RWPE2 (cell line): Measurements from ENCODE around the gene FGD5.

Source experiments
- ATAC-seq: fragments of 200-7000 bp; cut with Tn5 transposase; 3 replicates; pipeline ENCODE4 v1.9.1; 2021; ENCODE audit warnings: low read depth
- DNase-seq: peaks from one replicate; pipeline ENCODE4 v3.0.0-alpha.2; 2020; ENCODE audit warnings: low spot score
- H3K27ac ChIP-seq: fragments of 450-650 bp; 2 replicates; pipeline ENCODE4 v1.5.1; 2017; ENCODE audit warnings: mild to moderate bottlenecking; ENCODE audit not compliant: poor library complexity, severe bottlenecking
- H3K27me3 ChIP-seq: fragments of 250-450 bp; sonication (Bioruptor Pico); 2 replicates; pipeline ENCODE4 v1.5.1; 2021; ENCODE audit warnings: mild to moderate bottlenecking, moderate library complexity; ENCODE audit not compliant: insufficient read depth, poor library complexity, severe bottlenecking
- H3K36me3 ChIP-seq: fragments of 250-450 bp; sonication (Bioruptor Pico); 2 replicates; pipeline ENCODE4 v1.5.1; 2020; ENCODE audit warnings: low read depth, mild to moderate bottlenecking, moderate library complexity
- H3K4me1 ChIP-seq: fragments of 250-450 bp; sonication (Bioruptor Pico); 2 replicates; pipeline ENCODE4 v1.5.1; 2021; ENCODE audit warnings: mild to moderate bottlenecking, moderate library complexity; ENCODE audit not compliant: insufficient read depth, poor library complexity, severe bottlenecking
- H3K4me3 ChIP-seq: fragments of 250-450 bp; sonication (Bioruptor Pico); 2 replicates; pipeline ENCODE4 v1.5.1; 2021; ENCODE audit warnings: mild to moderate bottlenecking, moderate library complexity; ENCODE audit not compliant: severe bottlenecking
- H3K9me3 ChIP-seq: fragments of 250-450 bp; sonication (Bioruptor Pico); 2 replicates; pipeline ENCODE4 v1.5.1; 2021; ENCODE audit warnings: mild to moderate bottlenecking, moderate library complexity; ENCODE audit not compliant: severe bottlenecking
- TF ChIP-seq, protein P1 (sequence below): fragments of 450-650 bp; IDR thresholded peaks from one replicate; pipeline ENCODE4 v1.5.1; 2017; ENCODE audit warnings: mild to moderate bottlenecking, moderate library complexity; ENCODE audit not compliant: poor library complexity, severe bottlenecking

FGD5 gene

GRCh38 chr3:14848906-14849305 is 30.1 kb downstream of the FGD5 start:
- Histone ChIP-seq H3K27ac (no peak overlapping the region), H3K4me1 (no peaks in the 10 kb centered on the region), H3K36me3 (no peaks in the 10 kb centered on the region), H3K27me3 (peaks cover 12% of the 10 kb centered on the region), H3K9me3 (no peaks in the 10 kb centered on the region), H3K4me3 (no peak overlapping the region)
- TF ChIP-seq, protein P1, sequence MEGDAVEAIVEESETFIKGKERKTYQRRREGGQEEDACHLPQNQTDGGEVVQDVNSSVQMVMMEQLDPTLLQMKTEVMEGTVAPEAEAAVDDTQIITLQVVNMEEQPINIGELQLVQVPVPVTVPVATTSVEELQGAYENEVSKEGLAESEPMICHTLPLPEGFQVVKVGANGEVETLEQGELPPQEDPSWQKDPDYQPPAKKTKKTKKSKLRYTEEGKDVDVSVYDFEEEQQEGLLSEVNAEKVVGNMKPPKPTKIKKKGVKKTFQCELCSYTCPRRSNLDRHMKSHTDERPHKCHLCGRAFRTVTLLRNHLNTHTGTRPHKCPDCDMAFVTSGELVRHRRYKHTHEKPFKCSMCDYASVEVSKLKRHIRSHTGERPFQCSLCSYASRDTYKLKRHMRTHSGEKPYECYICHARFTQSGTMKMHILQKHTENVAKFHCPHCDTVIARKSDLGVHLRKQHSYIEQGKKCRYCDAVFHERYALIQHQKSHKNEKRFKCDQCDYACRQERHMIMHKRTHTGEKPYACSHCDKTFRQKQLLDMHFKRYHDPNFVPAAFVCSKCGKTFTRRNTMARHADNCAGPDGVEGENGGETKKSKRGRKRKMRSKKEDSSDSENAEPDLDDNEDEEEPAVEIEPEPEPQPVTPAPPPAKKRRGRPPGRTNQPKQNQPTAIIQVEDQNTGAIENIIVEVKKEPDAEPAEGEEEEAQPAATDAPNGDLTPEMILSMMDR: no peak
- ATAC-seq (no peak), DNase-seq (no peak)

- no peak for DNase-seq
- peaks cover 13% of the 10 kb centered on the region for H3K27me3 ChIP-seq
- ATAC-seq: no peak
- H3K4me3 ChIP-seq: no peak overlapping the region
- H3K9me3 ChIP-seq: no peaks in the 10 kb centered on the region
- no peak overlapping the region for H3K27ac ChIP-seq
- TF ChIP-seq, protein P1: no peak
- no peaks in the 10 kb centered on the region for H3K4me1 ChIP-seq
- H3K36me3 ChIP-seq: no peaks in the 10 kb centered on the region
These were observed 31.0 kb downstream of the FGD5 start for GRCh38 chr3:14849638-14850230.

DNA sequence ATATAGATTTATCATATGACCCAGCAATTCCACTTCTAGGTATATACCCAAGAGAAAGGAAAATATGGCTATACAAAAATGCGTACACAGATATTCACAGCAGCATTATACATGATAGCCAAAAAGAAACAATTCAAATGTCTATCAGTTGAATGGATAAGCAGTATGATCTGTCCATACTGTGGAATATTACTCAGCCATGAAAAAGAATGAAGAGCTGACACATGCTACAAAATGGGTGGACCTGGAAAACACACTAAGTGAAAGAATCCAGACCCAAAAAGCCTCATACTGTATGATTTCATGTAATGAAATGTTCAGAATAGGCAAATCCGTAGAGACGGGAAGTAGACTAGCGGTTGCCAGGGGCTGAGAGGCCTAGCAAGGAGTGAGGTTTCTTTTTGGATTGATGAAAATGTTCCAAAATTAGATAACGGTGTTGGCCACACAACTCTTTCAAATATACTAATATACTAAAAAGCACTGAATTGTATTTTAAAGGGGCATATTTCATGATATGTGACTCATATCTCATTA is 33.4 kb downstream of the FGD5 start:
- Histone ChIP-seq H3K4me3 (no peak overlapping the region), H3K27ac (no peak overlapping the region), H3K4me1 (no peaks in the 10 kb centered on the region), H3K36me3 (no peaks in the 10 kb centered on the region), H3K9me3 (no peaks in the 10 kb centered on the region), H3K27me3 (peaks cover 4% of the 10 kb centered on the region)
- DNase-seq: no peak
- TF ChIP-seq, protein P1: no peak
- no peak for ATAC-seq

DNA sequence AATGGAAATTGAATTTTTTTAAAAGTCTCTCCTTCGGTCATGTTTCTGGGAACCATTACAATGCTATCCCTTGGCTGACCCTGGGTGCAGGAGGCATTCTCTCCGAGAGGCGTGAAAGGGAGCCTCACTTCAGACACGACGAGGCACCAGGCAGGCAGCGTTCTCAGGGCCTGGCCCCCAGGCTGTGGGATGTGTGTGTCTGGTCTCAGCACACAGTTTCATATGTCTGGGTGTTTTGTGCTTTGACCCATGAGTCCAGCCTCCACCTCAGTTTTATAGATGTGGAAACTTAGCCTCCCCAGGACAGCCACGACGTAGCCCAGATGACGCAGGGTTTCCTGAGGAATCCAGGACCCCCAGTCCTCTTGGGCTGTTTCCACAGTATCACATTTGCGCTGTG is 34.0 kb downstream of the FGD5 start:
- no peaks in the 10 kb centered on the region for H3K4me1 ChIP-seq
- DNase-seq (no peak), ATAC-seq (no peak)
- H3K36me3 ChIP-seq: no peaks in the 10 kb centered on the region
- no peak overlapping the region for H3K27ac ChIP-seq
- no peak overlapping the region for H3K4me3 ChIP-seq
- H3K9me3 ChIP-seq: no peaks in the 10 kb centered on the region
- peaks cover 2% of the 10 kb centered on the region for H3K27me3 ChIP-seq
- TF ChIP-seq, protein P1: no peak

DNA sequence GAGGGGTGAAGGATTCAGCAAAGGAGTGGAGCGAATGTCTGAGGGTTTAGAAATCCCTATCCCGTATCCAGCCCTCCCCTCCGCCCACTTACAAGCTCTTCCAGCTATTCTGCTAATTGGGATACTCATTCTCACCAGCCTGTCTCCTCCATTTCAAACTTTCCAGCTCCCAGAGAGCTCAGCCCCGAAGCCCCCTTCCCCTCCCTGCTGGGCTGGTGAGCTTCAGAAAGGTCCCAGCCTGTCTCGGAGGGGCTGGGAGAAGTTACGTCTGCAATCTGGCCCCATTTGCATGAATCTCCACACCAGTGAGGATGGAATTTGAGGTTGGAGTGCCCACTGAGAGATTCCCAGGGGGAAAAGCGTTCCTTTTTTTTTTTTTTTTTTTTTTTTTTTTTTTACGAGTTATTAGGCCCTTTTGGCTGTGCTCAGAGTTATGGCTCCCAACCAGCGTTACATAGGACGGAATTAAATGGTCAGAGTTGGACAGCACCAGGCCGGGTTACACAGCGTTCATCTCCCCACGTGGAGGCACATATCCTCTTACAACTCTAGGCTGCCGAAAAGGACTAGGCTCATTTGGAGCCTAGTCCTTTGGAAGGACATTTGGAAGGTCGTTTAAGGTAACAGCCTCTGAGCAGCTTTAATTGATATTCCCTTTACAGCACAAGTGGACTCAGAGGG is 34.6 kb downstream of the FGD5 start:
- Histone ChIP-seq H3K27me3 (peaks cover 2% of the 10 kb centered on the region), H3K27ac (no peak overlapping the region), H3K36me3 (no peaks in the 10 kb centered on the region), H3K4me3 (no peak overlapping the region), H3K9me3 (no peaks in the 10 kb centered on the region), H3K4me1 (no peaks in the 10 kb centered on the region)
- no peak for ATAC-seq
- no peak for DNase-seq
- TF ChIP-seq, protein P1: no peak
